PC-9 (cell line): ENCODE measurements around the gene KIAA1328.

Source experiments
- CTCF ChIP-seq: fragments of 200-600 bp; sonication (generic); conservative IDR thresholded peaks from 2 replicates; pipeline ENCODE4 v1.6.1; 2017; ENCODE audit warnings: mixed run types, antibody characterized with exemption, mild to moderate bottlenecking, moderate library complexity
- EZH2 ChIP-seq: fragments of 200-600 bp; sonication (generic); IDR thresholded peaks from 2 replicates; pipeline ENCODE4 v1.8.0; 2017; ENCODE audit warnings: antibody characterized with exemption, low read depth

GRCh38 chr18:36885981-36886380, 57.1 kb downstream of the KIAA1328 start:
- no peak for TF ChIP-seq EZH2
- no peak for TF ChIP-seq CTCF
